Suppressor macrophage treated with lipopolysaccharide for 4 hours (primary cell): ENCODE results near the gene FREM1.

Experiments
- DNase-seq: peaks from one replicate; pipeline ENCODE4 v3.0.0-alpha.2; 2020

FREM1 gene

GRCh38 chr9:14806941-14807520, 103.2 kb downstream of the FREM1 start:
- no peak for DNase-seq

GRCh38 chr9:14799030-14799429, 111.2 kb downstream of the FREM1 start:
- no peak for DNase-seq

GRCh38 chr9:14797435-14797834, 112.8 kb downstream of the FREM1 start:
- DNase-seq = no peak

GRCh38 chr9:14793389-14793788, 116.8 kb downstream of the FREM1 start:
- DNase-seq = no peak

- DNase-seq = no peak
Observed at GRCh38 chr9:14790628-14791027, 119.6 kb downstream of the FREM1 start.

- no peak for DNase-seq
Observed at GRCh38 chr9:14788846-14789245, 121.4 kb downstream of the FREM1 start.

- no peak for DNase-seq
Observed at GRCh38 chr9:14783358-14783757, 126.9 kb downstream of the FREM1 start.

- DNase-seq = no peak
Observed at GRCh38 chr9:14782286-14783051, 127.8 kb downstream of the FREM1 start.

GRCh38 chr9:14780693-14781092, 129.5 kb downstream of the FREM1 start:
- no peak for DNase-seq

- DNase-seq = no peak
Observed at GRCh38 chr9:14780251-14780650, 130.0 kb downstream of the FREM1 start.

GRCh38 chr9:14779566-14780022, 130.6 kb downstream of the FREM1 start:
- DNase-seq = no peak

GRCh38 chr9:14778565-14778964, 131.7 kb downstream of the FREM1 start:
- DNase-seq = no peak

- DNase-seq = no peak
Observed at GRCh38 chr9:14775917-14776316, 134.3 kb downstream of the FREM1 start.

GRCh38 chr9:14770592-14770991, 139.6 kb downstream of the FREM1 start:
- DNase-seq = no peak

GRCh38 chr9:14769230-14769571, 141.0 kb downstream of the FREM1 start:
- DNase-seq = no peak

GRCh38 chr9:14768405-14769229, 141.6 kb downstream of the FREM1 start:
- peak; percentile 51 for DNase-seq

GRCh38 chr9:14766299-14766698, 143.9 kb downstream of the FREM1 start:
- DNase-seq = no peak

GRCh38 chr9:14761584-14761983, 148.6 kb downstream of the FREM1 start:
- no peak for DNase-seq

GRCh38 chr9:14760060-14760459, 150.2 kb downstream of the FREM1 start:
- DNase-seq = no peak

GRCh38 chr9:14756291-14756690, 153.9 kb downstream of the FREM1 start:
- DNase-seq = no peak

- no peak for DNase-seq
Observed at GRCh38 chr9:14752871-14753270, 157.4 kb downstream of the FREM1 start.

- no peak for DNase-seq
Observed at GRCh38 chr9:14752271-14752670, 158.0 kb downstream of the FREM1 start.

- DNase-seq = no peak
Observed at GRCh38 chr9:14750821-14751220, 159.4 kb downstream of the FREM1 start.

GRCh38 chr9:14749741-14750211, 160.5 kb downstream of the FREM1 start:
- no peak for DNase-seq
